Naive B cell (primary cell): ENCODE data around the gene SNU13. TPM values are rescaled to one million over a fixed set of nuclear protein-coding genes. Genes with fewer than 3 reads are reported as not detected.

Source experiments
- polyA plus RNA-seq, 6 donors: library from polyadenylated mRNA; unstranded; fragments of 300-500 nt; fragmentation: Illumina TruSeq; gene quantifications; one replicate each; pipeline ENCODE4 v1.2.3, GENCODE V29; 2021; ENCODE audit warnings: low read depth in 6 of 6

Gene SNU13
- polyA plus RNA-seq, 6 donors from 2014 or later, result 264 to 311 (median 271) TPM

Other genes with a start within 250 kb of the SNU13 start
- 10 to 100 TPM; 14.0 to 24.0 (median 22.2) TPM for gene TOB2, start 242.1 kb downstream of the SNU13 start, polyA plus RNA-seq
- gene PHF5A, start 220.2 kb downstream of the SNU13 start, polyA plus RNA-seq, result 10 to 100 TPM; 20.5 to 34.2 (median 26.7) TPM
- gene ACO2, start 219.8 kb downstream of the SNU13 start, polyA plus RNA-seq, result 100 to 1,000 TPM in 3 of 6 donors, 10 to 100 TPM in 3; 88.9 to 124 (median 106) TPM
- gene POLR3H, start 144.4 kb downstream of the SNU13 start, polyA plus RNA-seq, result 10 to 100 TPM; 17.9 to 27.2 (median 22.6) TPM
- not detected for gene CSDC2, start 127.9 kb downstream of the SNU13 start, polyA plus RNA-seq
- 10 to 100 TPM; 15.5 to 22.2 (median 17.4) TPM for gene PMM1, start 99.0 kb downstream of the SNU13 start, polyA plus RNA-seq
- 10 to 100 TPM in 2 of 6 donors, 1 to 10 TPM in 4; 5.1 to 11.1 (median 9.1) TPM for gene DESI1, start 67.8 kb downstream of the SNU13 start, polyA plus RNA-seq
- gene XRCC6, start 67.6 kb downstream of the SNU13 start, polyA plus RNA-seq, result 100 to 1,000 TPM; 407 to 580 (median 420) TPM
- gene MEI1, start 10.6 kb upstream of the SNU13 start, polyA plus RNA-seq, result 100 to 1,000 TPM in 1 of 6 donors, 10 to 100 TPM in 5; 75.0 to 160 (median 83.4) TPM
- gene CCDC134, start 111.8 kb upstream of the SNU13 start, polyA plus RNA-seq, result 1 to 10 TPM; 2.1 to 7.6 (median 3.6) TPM
- 10 to 100 TPM; 30.1 to 52.8 (median 40.7) TPM for gene SREBF2, start 144.2 kb upstream of the SNU13 start, polyA plus RNA-seq
- gene SHISA8, start 226.2 kb upstream of the SNU13 start, polyA plus RNA-seq, result 1 to 10 TPM in 1 of 6 donors, under 1 TPM in 5; 0.28 to 1.7 (median 0.67) TPM
- gene TNFRSF13C, start 237.9 kb upstream of the SNU13 start, polyA plus RNA-seq, result 100 to 1,000 TPM in 1 of 6 donors, 10 to 100 TPM in 5; 65.3 to 104 (median 84.2) TPM